Cardiac fibroblast (primary cell): ENCODE results near the gene COL4A2.
A peak's percentile ranks its signal among the peaks of the same experiment; 100 is the strongest.
"Not testable (repeated sequence)": the region's sequence is repeated elsewhere in the genome, so short reads cannot be mapped to it uniquely, and the experiment has no call there.

Experiments
- DNase-seq, 2 donors: peaks; one replicate each; pipeline versions ENCODE4 v3.0.0 to v3.0.0-alpha.2; 2010; ENCODE audit warnings: low read depth in 2 of 2
- H3K4me3 ChIP-seq, 2 donors: replicated peaks in 1 of 2; 1 replicate in 1 of 2; 2 replicates in 1 of 2; pipeline ENCODE4 v1.5.1; 2011; ENCODE audit warnings: low read depth in 2 of 2, low read length in 2 of 2, mild to moderate bottlenecking in 2 of 2, moderate library complexity in 1 of 2
- CTCF ChIP-seq: IDR thresholded peaks from one replicate; pipeline ENCODE4 v1.5.1; 2011; ENCODE audit warnings: low read depth, mild to moderate bottlenecking, low read length, inconsistent platforms

COL4A2 gene

DNA sequence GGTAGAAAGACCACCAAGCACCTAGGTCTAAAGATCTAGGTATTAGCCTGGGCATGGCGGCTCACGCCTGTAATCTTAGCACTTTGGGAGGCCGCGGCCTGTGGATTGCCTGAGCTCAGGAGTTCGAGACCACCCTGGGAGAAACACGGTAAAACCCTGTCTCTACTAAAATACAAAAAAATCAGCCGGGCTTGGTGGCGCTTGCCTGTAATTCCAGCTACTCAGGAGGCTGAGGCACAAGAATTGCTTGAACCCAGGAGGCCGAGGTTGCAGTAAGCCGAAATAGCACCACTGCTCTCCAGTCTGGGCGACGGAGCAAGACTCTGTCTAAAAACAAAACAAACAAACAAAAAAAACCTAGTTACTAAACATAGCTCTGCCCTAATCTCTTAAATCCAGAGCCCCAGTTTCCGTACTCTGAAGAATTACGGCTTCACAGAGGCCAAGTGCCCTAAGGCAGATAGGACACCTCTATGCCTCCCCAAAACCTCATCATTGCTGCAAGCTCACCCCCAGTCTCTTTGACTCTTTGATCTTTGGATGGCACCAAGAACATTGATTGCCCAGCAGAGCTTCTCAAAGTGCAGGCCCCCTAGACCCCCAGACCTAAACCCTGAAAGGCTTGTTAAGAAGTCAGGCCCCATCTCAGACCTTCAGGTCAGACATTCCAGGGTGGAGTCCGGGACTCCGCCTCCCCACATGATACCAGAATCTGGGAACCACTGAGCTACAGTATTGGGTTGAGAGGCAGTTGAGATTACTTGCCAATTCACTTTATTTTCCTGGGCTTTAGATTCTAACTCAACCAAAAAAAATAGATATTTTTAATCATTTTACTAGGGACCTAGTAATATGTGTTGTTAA, 2.8 kb downstream of the COL4A2 start:
- H3K4me3 ChIP-seq, result peak overlapping the region; percentile 75 to 88
- peak; percentile 35 to 46 for DNase-seq
- TF ChIP-seq CTCF, result no peak

DNA sequence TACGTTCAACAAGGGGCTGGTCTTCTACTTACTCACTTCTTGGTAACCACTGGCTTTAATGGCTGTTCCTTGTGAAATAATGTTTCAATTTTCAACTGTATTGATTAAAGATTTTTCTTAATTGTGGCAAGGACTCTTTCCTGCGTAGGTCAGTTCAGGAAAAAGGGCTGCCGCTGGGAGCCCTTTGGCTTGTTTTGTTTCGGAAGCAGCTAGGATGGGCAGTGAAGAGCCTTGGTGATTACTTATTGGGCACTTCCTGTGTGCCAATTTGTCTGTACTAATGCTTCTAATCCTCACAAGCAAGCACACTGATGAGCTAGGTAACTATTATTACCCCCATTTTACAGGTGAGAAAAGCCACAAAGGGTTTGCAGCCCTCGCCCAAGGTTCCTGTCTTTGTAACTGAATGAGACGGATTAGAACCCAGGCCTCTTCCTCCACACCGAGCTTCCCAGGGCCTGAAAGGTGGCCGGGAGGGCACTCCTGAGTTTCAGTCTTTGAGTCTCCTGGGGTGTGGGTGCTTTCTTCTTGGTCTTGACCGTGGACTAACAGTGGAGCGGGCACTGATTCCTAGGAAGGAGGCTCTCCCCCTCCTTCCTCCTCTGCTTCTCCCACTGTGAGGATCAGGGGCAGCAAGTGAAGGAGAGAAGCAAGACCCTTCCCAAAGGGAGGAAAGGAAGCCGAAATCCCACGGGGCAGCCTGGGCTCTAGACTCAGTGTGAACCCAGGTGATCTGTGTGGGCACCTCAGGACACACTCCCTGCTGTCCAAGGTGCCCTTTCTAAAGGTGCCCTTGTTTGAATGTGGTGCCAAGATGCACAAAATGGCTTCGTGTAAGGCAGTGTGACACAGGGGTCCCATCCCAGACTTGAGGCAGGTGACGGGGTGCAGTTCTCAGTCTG, 3.7 kb downstream of the COL4A2 start:
- no peak for DNase-seq
- H3K4me3 ChIP-seq, result peak overlapping the region in 1 of 2 donors; percentile 75
- TF ChIP-seq CTCF, result no peak

DNA sequence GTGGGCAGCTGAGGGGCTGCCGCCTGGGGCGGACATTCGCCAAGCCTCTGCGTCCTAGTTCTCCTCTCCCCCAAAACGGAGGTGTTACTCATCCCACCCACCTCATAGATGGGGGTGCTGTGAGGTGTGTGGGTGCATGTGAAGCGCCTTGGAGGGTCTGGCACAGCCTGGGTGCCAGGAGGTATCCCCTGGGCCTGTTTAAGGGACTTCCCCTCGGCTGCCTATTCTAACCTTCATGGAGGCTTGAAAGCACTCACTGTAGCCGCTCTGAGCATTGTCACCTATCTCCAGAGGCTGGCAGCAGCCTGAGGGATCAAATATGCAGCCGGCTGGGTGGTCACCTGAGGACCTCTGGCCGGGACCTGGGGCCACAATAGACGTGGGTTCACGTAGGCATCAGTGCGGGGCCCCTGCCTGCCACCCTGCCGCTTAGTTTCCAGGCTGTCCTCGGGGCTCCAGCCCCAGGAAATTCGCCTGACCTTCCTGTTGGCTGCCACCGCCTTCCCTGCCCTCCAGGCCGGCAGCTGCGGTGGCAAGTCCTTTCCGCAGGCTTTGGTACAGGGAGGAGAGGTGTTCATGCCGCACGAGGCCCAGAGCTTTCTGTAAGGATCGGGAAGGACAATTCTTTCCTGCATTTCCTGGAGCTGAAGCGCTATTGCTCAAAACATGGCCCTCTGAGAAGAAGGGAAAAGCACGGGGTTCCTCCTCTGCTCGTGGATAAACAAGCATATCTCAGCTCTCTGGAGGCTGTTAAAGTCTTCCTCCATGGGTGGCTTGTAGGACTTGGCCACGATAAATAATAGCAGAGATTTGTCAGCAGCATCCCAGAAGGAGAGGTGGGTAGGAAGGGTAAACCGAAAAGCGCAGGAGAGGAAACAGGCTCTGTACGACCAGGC, 4.6 kb downstream of the COL4A2 start:
- DNase-seq, result peak; percentile 40 to 48
- peak overlapping the region in 1 of 2 donors; percentile 75 for H3K4me3 ChIP-seq
- no peak for TF ChIP-seq CTCF

- TF ChIP-seq CTCF, result no peak
- DNase-seq, result peak; percentile 80 to 93
- H3K4me3 ChIP-seq, result peak overlapping the region in 1 of 2 donors; percentile 75
Measured at GRCh38 chr13:110312339-110313031, 5.4 kb downstream of the COL4A2 start.

DNA sequence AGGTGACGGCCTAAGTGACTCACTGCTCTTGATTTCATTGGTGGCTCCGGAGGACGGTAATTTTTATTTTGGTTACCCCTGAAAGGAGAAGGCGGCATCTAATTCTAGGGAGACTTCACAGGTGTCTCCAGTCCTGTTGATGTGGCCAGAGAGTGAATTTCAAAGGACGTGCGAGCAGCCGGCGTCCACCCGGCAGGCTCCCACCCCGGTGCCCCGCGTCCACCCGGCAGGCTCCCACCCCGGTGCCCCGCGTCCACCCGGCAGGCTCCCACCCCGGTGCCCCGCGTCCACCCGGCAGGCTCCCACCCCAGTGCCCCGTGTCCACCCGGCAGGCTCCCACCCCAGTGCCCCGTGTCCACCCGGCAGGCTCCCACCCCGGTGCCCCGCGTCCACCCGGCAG, 6.2 kb downstream of the COL4A2 start:
- H3K4me3 ChIP-seq, result not testable (repeated sequence)

DNA sequence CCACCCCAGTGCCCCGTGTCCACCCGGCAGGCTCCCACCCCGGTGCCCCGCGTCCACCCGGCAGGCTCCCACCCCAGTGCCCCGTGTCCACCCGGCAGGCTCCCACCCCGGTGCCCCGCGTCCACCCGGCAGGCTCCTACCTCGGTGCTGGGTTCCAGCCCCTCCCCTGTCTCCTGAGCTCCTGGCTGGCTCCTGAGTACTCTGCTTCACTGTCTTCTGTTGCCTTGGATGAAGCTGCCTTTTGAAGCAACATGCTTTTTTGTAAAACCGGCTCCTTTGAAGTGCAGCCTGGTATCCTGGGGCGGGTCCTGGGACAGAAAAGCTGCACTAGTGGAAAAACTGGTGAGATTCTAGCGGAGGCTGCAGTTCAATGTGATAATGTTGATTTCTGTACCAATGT, 6.6 kb downstream of the COL4A2 start:
- H3K4me3 ChIP-seq, result not testable (repeated sequence)

More for the DNA sequence above, 6.2 kb downstream of the COL4A2 start:
- not testable (repeated sequence) for DNase-seq

More for the DNA sequence above, 6.6 kb downstream of the COL4A2 start:
- DNase-seq, result not testable (repeated sequence)
